Parathyroid adenoma (tissue), 2 donors: Measurements from ENCODE around the gene DBH.

Source experiments
- H2AFZ ChIP-seq: fragments of 300-600 bp; sonication (generic); one replicate; pipeline ENCODE4 v1.7.0; 2017; ENCODE audit warnings: antibody characterized with exemption, mild to moderate bottlenecking
- H3K27ac ChIP-seq: fragments of 300-600 bp; sonication (generic); one replicate; pipeline ENCODE4 v1.7.0; 2017
- H3K27me3 ChIP-seq: fragments of 300-600 bp; sonication (generic); one replicate; pipeline ENCODE4 v1.7.0; 2017; ENCODE audit warnings: low read length; ENCODE audit not compliant: control insufficient read depth, insufficient read depth
- H3K36me3 ChIP-seq: fragments of 300-600 bp; sonication (generic); one replicate; pipeline ENCODE4 v1.7.0; 2017; ENCODE audit warnings: low read length; ENCODE audit not compliant: control insufficient read depth, insufficient read depth
- H3K4me1 ChIP-seq: fragments of 300-600 bp; sonication (generic); one replicate; pipeline ENCODE4 v1.7.0; 2017; ENCODE audit warnings: control low read depth
- H3K4me2 ChIP-seq: fragments of 300-600 bp; sonication (generic); one replicate; pipeline ENCODE4 v1.7.0; 2017; ENCODE audit warnings: low read length
- H3K4me3 ChIP-seq: fragments of 300-600 bp; sonication (generic); one replicate; pipeline ENCODE4 v1.7.0; 2017; ENCODE audit warnings: low read depth, low read length
- H3K79me2 ChIP-seq: fragments of 300-600 bp; sonication (generic); one replicate; pipeline ENCODE4 v1.7.0; 2017; ENCODE audit warnings: control low read depth
- H3K9ac ChIP-seq: fragments of 300-600 bp; sonication (generic); one replicate; pipeline ENCODE4 v1.7.0; 2017; ENCODE audit warnings: mild to moderate bottlenecking
- H3K9me3 ChIP-seq: fragments of 300-600 bp; sonication (generic); one replicate; pipeline ENCODE4 v1.7.0; 2017; ENCODE audit warnings: low read length; ENCODE audit not compliant: control insufficient read depth
- CTCF ChIP-seq: fragments of 300-600 bp; sonication (generic); IDR thresholded peaks from one replicate; pipeline ENCODE4 v1.7.0; 2017; ENCODE audit warnings: antibody characterized with exemption, mild to moderate bottlenecking
- donor health status: primary hyperparathyroidism.

DBH gene

DNA sequence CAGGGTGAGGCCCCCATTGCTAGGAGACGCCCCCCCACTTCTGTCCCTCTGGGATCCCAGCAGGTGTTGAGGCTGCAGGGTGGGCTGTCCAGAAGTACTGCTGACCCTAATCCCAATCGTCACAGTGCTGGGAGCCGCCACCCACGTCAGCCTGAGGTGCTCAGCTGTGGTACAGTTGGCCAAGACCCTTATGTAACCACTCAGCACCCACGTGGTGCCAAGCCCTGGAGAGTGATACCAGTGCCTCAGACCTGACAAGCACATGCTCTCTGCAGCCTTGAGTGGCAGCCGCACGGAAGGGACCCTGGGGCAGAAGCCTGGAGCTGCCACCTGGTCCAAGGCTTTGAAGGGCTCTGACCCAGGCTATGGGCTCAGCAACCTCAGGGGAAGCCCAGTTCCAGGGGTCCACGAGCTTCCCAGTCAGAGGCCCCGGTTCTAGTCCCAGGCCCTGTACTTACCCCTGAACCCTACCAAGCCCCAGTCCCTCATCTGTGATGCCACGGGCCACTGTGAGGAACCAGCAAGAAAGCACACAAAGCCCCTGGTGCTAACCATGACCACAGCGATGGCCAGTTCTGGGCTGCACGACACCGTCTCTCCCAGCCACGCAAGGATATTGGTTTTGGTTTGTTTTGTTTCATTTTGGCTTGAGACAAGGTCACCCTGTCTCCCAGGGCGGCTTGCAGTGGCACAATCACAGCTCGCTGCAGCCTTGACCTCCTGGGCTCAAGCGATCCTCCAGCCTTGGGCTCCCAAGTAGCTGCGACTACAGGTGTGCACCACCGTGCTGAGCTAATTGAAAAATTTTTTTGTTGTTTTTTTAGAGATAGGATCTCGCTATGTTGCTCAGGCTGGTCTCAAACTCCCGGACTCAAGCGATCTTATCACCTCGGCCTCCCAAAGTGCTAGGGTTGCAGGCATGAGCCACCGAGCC, 50.7 kb downstream of the DBH start:
- H3K9me3 ChIP-seq, result no peaks in the 10 kb centered on the region
- no peaks in the 10 kb centered on the region for H3K4me1 ChIP-seq
- no peak for TF ChIP-seq CTCF
- H3K4me3 ChIP-seq, result no peak overlapping the region
- no peak overlapping the region for H3K4me2 ChIP-seq
- no peaks in the 10 kb centered on the region for H3K27me3 ChIP-seq
- no peak overlapping the region for H2AFZ ChIP-seq
- no peak overlapping the region for H3K27ac ChIP-seq
- H3K36me3 ChIP-seq, result no peaks in the 10 kb centered on the region
- H3K9ac ChIP-seq, result no peak overlapping the region
- H3K79me2 ChIP-seq, result no peaks in the 10 kb centered on the region

- Histone ChIP-seq H3K79me2 (no peaks in the 10 kb centered on the region), H3K4me1 (no peaks in the 10 kb centered on the region), H3K9me3 (no peaks in the 10 kb centered on the region), H3K36me3 (no peaks in the 10 kb centered on the region), H2AFZ (no peak overlapping the region), H3K4me3 (no peak overlapping the region), H3K27ac (no peak overlapping the region), H3K27me3 (no peaks in the 10 kb centered on the region), H3K9ac (no peak overlapping the region), H3K4me2 (no peak overlapping the region)
- no peak for TF ChIP-seq CTCF
Observed at GRCh38 chr9:133687856-133688761, 51.9 kb downstream of the DBH start.

- no peak overlapping the region for H3K9ac ChIP-seq
- no peak overlapping the region for H3K4me3 ChIP-seq
- H3K27me3 ChIP-seq, result no peaks in the 10 kb centered on the region
- no peaks in the 10 kb centered on the region for H3K79me2 ChIP-seq
- H2AFZ ChIP-seq, result no peak overlapping the region
- no peaks in the 10 kb centered on the region for H3K9me3 ChIP-seq
- no peaks in the 10 kb centered on the region for H3K4me1 ChIP-seq
- no peak overlapping the region for H3K4me2 ChIP-seq
- no peaks in the 10 kb centered on the region for H3K36me3 ChIP-seq
- H3K27ac ChIP-seq, result no peak overlapping the region
- no peak for TF ChIP-seq CTCF
Observed at GRCh38 chr9:133689151-133689763, 53.1 kb downstream of the DBH start.

- H3K27ac ChIP-seq, result no peak overlapping the region
- no peak for TF ChIP-seq CTCF
Observed at GRCh38 chr9:133690081-133690561, 54.0 kb downstream of the DBH start.

More at GRCh38 chr9:133690081-133690561, 54.0 kb downstream of the DBH start:
- Histone ChIP-seq H2AFZ (no peak overlapping the region), H3K79me2 (no peaks in the 10 kb centered on the region), H3K4me3 (no peak overlapping the region), H3K4me2 (no peak overlapping the region), H3K4me1 (no peaks in the 10 kb centered on the region), H3K27me3 (no peaks in the 10 kb centered on the region), H3K36me3 (no peaks in the 10 kb centered on the region), H3K9ac (no peak overlapping the region), H3K9me3 (no peaks in the 10 kb centered on the region)
